GM23248 (cell line): ENCODE data around the gene CFAP73. TPM values are rescaled to one million over a fixed set of nuclear protein-coding genes. Genes with fewer than 3 reads are reported as not detected.

Source experiments
- DNase-seq: peaks from one replicate; pipeline ENCODE4 v3.0.0-alpha.2; 2015
- H2AFZ ChIP-seq: fragments of 200-600 bp; sonication (generic); 2 replicates; pipeline ENCODE4 v1.6.1; 2016; ENCODE audit warnings: antibody characterized with exemption
- H3F3A ChIP-seq: fragments of 200-600 bp; sonication (generic); 2 replicates; pipeline ENCODE4 v1.6.1; 2016; ENCODE audit warnings: mild to moderate bottlenecking, antibody characterized with exemption, mixed run types; ENCODE audit not compliant: insufficient read depth
- H3K27ac ChIP-seq: fragments of 200-600 bp; sonication (generic); 2 replicates; pipeline ENCODE4 v1.5.1; 2016; ENCODE audit warnings: mild to moderate bottlenecking
- H3K27me3 ChIP-seq: fragments of 200-600 bp; sonication (generic); replicated peaks from 2 replicates; pipeline ENCODE4 v1.6.1; 2016; ENCODE audit warnings: mild to moderate bottlenecking; ENCODE audit not compliant: insufficient read depth
- H3K36me3 ChIP-seq: fragments of 200-600 bp; sonication (generic); 2 replicates; pipeline ENCODE4 v1.6.1; 2016; ENCODE audit warnings: low read depth, mild to moderate bottlenecking
- H3K4me1 ChIP-seq: fragments of 200-600 bp; sonication (generic); 2 replicates; pipeline ENCODE4 v1.6.1; 2016; ENCODE audit warnings: mild to moderate bottlenecking; ENCODE audit not compliant: insufficient read depth
- H3K4me2 ChIP-seq: fragments of 200-600 bp; sonication (generic); one replicate; pipeline ENCODE4 v1.6.1; 2016; ENCODE audit warnings: mild to moderate bottlenecking; ENCODE audit not compliant: unreplicated experiment
- H3K4me3 ChIP-seq: fragments of 200-600 bp; sonication (generic); 2 replicates; pipeline ENCODE4 v1.5.1; 2016; ENCODE audit warnings: mild to moderate bottlenecking
- H3K79me2 ChIP-seq: fragments of 200-600 bp; sonication (generic); 2 replicates; pipeline ENCODE4 v1.6.1; 2016; ENCODE audit warnings: mild to moderate bottlenecking; ENCODE audit not compliant: insufficient read depth
- H3K9ac ChIP-seq: fragments of 200-600 bp; sonication (generic); 2 replicates; pipeline ENCODE4 v1.6.1; 2016; ENCODE audit warnings: mild to moderate bottlenecking
- H3K9me2 ChIP-seq: fragments of 200-600 bp; sonication (generic); 2 replicates; pipeline ENCODE4 v1.6.1; 2016; ENCODE audit warnings: mixed run types, mild to moderate bottlenecking, moderate library complexity; ENCODE audit not compliant: insufficient read depth
- H3K9me3 ChIP-seq: fragments of 200-600 bp; sonication (generic); one replicate; pipeline ENCODE4 v1.6.1; 2017; ENCODE audit warnings: low read depth
- H4K20me1 ChIP-seq: fragments of 200-600 bp; sonication (generic); 2 replicates; pipeline ENCODE4 v1.6.0; 2016; ENCODE audit not compliant: insufficient read depth
- EZH2 ChIP-seq: fragments of 200-600 bp; sonication (generic); IDR thresholded peaks from 2 replicates; pipeline ENCODE4 v1.6.1; 2018; ENCODE audit warnings: antibody characterized with exemption, mild to moderate bottlenecking; ENCODE audit not compliant: insufficient read depth, poor library complexity, severe bottlenecking
- EZH2phosphoT487 ChIP-seq: fragments of 200-600 bp; sonication (generic); IDR thresholded peaks from 2 replicates; pipeline ENCODE4 v1.6.1; 2018; ENCODE audit warnings: antibody characterized with exemption, moderate library complexity, mild to moderate bottlenecking, low read depth; ENCODE audit not compliant: insufficient read depth
- WGBS, 2 experiments: methylation state at CpG; one replicate each; pipeline ENCODE4 v1.1.6; 2015 to 2017; ENCODE audit warnings: low lambda C conversion rate in 2 of 2, low coverage in 1 of 2; ENCODE audit errors: missing lambda C conversion rate in 2 of 2; 5-methylcytosine and 5-hydroxymethylcytosine counted together
- in situ Hi-C: fragments of 300-500 bp; cut with MboI; formaldehyde crosslinking; loops from 2 replicates; pipeline ENCODE4 v1.15.0; 2020
- polyA plus RNA-seq: library from polyadenylated mRNA; unstranded; fragments of >200 nt; fragmentation: Nextera tagmentation; extraction: Ambion mirVana; gene quantifications from 2 replicates; pipeline ENCODE4 v1.2.1, GENCODE V29; 2016
- total RNA-seq: library from RNA; depleted of rRNA; stranded (reverse); fragments of >200 nt; shearing (Covaris generic); gene quantifications from 2 replicates; pipeline ENCODE4 v1.2.3, GENCODE V29; 2014

Gene CFAP73
- total and polyA plus RNA-seq, 2 experiments from 2014 or later: not detected

GRCh38 chr12:113134071-113134470, 15.5 kb upstream of the CFAP73 start:
- WGBS, 2 experiments: 78 to 83% methylated on average over 2 of the region's 2 CpGs
- Histone ChIP-seq H3K36me3 (no peaks in the 10 kb centered on the region), H3K4me1 (no peaks in the 10 kb centered on the region), H3F3A (no peaks in the 10 kb centered on the region), H3K4me2 (no peak overlapping the region), H3K27me3 (peaks cover 22% of the 10 kb centered on the region), H3K27ac (no peak overlapping the region), H4K20me1 (no peaks in the 10 kb centered on the region), H3K4me3 (no peak overlapping the region), H3K9me2 (no peaks in the 10 kb centered on the region), H3K9ac (no peak overlapping the region), H3K79me2 (no peaks in the 10 kb centered on the region), H2AFZ (no peak overlapping the region), H3K9me3 (no peaks in the 10 kb centered on the region)
- no peak for DNase-seq
- no peak for TF ChIP-seq EZH2
- no peak for TF ChIP-seq EZH2phosphoT487
- in situ Hi-C loops: no loop called here

- no peak overlapping the region for H3K4me3 ChIP-seq
- in situ Hi-C loops: no loop called here
- H3K9me2 ChIP-seq: no peaks in the 10 kb centered on the region
- no peak overlapping the region for H3K27ac ChIP-seq
- H3K79me2 ChIP-seq: no peaks in the 10 kb centered on the region
- DNase-seq: no peak
- TF ChIP-seq EZH2 (no peak), EZH2phosphoT487 (no peak)
- H2AFZ ChIP-seq: no peak overlapping the region
- no peak overlapping the region for H3K9ac ChIP-seq
- 24 to 30% methylated on average over 6 of the region's 6 CpGs for WGBS, 2 experiments
- no peaks in the 10 kb centered on the region for H3K4me1 ChIP-seq
- no peaks in the 10 kb centered on the region for H4K20me1 ChIP-seq
- peaks cover 22% of the 10 kb centered on the region for H3K27me3 ChIP-seq
- no peaks in the 10 kb centered on the region for H3K36me3 ChIP-seq
- H3K4me2 ChIP-seq: no peak overlapping the region
- no peaks in the 10 kb centered on the region for H3F3A ChIP-seq
- H3K9me3 ChIP-seq: no peaks in the 10 kb centered on the region
Measured at GRCh38 chr12:113134521-113134951, 15.0 kb upstream of the CFAP73 start.

- Histone ChIP-seq H3K9me3 (no peaks in the 10 kb centered on the region), H3K9ac (no peak within 1 kb of the TSS), H3K4me3 (no peak within 1 kb of the TSS), H2AFZ (no peak within 1 kb of the TSS), H3K9me2 (no peaks in the 10 kb centered on the region), H4K20me1 (no peaks in the 10 kb centered on the region), H3K36me3 (no peaks in the 10 kb centered on the region), H3K4me1 (no peaks in the 10 kb centered on the region), H3K27me3 (peaks cover 22% of the 10 kb centered on the region), H3K79me2 (no peaks in the 10 kb centered on the region), H3K4me2 (no peak within 1 kb of the TSS), H3F3A (no peaks in the 10 kb centered on the region), H3K27ac (no peak within 1 kb of the TSS)
- 3% methylated on average over 38 to 61 of the region's 68 CpGs for WGBS, 2 experiments
- no peak for TF ChIP-seq EZH2
- no peak for TF ChIP-seq EZH2phosphoT487
- DNase-seq: no peak
- in situ Hi-C loops: no loop called here
Measured at GRCh38 chr12:113135178-113136127, 14.1 kb upstream of the CFAP73 start, which contains the start of gene RASAL1. Gene RASAL1 (minus strand): TSS chr12:113135761. CDS start chr12:113135462, 299 bp downstream.

- in situ Hi-C loops: no loop called here
Measured at GRCh38 chr12:113136128-113136989, 13.2 kb upstream of the CFAP73 start.

More at GRCh38 chr12:113136128-113136989, 13.2 kb upstream of the CFAP73 start:
- H3K9ac ChIP-seq: no peak overlapping the region
- no peak for DNase-seq
- TF ChIP-seq EZH2phosphoT487 (no peak), EZH2 (no peak)
- no peaks in the 10 kb centered on the region for H3K36me3 ChIP-seq
- H3K4me1 ChIP-seq: no peaks in the 10 kb centered on the region
- 23 to 27% methylated on average over 20 to 21 of the region's 21 CpGs for WGBS, 2 experiments
- no peaks in the 10 kb centered on the region for H3K9me2 ChIP-seq
- no peaks in the 10 kb centered on the region for H3F3A ChIP-seq
- H3K9me3 ChIP-seq: no peaks in the 10 kb centered on the region
- no peaks in the 10 kb centered on the region for H3K79me2 ChIP-seq
- H3K27me3 ChIP-seq: peaks cover 22% of the 10 kb centered on the region
- no peak overlapping the region for H2AFZ ChIP-seq
- H4K20me1 ChIP-seq: no peaks in the 10 kb centered on the region
- H3K27ac ChIP-seq: no peak overlapping the region
- H3K4me3 ChIP-seq: no peak overlapping the region
- no peak overlapping the region for H3K4me2 ChIP-seq
